ENCODE measurements around the gene ELL.
A peak's percentile ranks its signal among the peaks of the same experiment; 100 is the strongest.

ELL gene

DNA sequence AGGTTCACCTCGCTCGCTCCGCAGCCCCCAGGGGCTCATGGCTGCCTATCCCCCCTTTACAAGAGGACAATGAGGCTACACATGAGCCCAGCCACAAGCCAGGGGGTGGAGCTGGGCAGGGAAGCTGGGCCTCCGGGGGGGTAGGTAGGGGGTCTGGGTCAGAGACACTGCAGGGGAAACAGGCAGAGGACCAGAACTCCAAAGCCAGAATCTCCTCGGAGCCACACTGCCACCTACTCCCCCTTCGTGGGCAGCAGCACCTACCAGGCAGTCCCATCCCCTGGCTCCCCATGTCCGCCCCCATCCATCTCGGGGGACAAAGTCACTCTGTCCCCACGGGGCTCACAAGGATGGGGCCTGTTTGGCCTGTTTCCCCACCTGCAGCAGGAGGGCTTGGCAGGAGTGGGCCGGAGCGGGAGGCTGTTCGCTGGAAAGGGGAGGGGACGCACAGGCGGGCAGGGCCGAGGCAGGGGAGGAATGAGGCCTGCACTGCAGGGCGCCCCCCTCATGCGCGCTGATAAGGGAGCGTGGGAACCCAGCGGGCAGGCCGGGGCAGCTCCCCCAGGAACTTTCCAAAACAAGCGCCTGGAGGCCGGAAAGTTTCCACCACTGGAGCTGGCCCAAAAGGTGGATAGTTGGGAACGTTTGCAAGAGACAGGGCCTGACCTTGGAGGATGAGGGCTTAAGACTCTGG lies 83.4 kb downstream of the ELL start:
- DNase-seq (ENCODE audit: low read depth) = no peak

DNA sequence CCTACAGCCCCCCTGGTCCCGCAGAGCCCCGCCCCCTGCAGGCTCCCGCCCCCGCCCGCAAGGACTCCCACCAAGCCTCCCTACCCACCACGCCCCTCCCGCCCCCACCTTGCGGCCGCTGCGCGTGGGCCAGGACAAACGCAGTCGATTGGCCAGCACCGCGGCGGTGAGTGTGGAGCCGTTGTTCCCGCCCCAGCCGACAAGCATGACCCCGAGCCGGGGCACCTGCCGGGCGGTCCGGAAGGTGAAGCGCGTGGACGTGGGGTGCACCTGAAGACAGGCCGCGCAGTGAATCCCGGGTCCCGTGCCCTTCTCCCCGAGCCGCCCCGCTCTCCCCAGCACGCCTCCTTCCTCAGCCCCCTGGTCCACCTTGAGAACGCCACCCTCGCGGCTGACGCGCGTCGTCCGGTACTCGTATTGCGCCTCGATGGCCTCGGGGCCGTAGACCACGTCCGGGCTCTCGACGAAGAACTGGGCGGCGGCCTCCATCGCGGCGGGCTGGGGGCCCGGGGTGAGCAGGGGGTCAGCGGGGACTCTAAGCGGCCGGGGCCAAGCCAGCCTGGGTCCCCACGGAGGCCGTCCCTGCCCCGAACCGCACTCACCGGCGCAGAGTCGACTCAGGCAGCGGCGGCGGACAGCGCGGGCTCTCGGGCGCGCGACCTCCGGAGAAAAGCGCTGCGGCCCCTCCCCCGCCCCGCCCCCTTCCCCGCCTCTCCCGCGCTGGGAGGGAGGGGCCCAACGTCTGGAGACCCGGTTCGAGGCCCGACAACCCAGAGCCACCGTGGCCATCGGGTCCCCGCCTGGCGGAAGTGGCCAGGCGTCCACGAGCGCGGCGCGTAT lies 84.2 kb downstream of the ELL start, which contains the start of gene ISYNA1:
Gene ISYNA1 (minus strand): TSS at position 643 of the 840 bp plus-strand sequence. CDS start 154 bp downstream, at position 489.
- peak within 1 kb of the TSS; percentile 53 for H3K4me3 ChIP-seq (ENCODE audit: low read depth, low read length)
- TF ChIP-seq, protein P1, sequence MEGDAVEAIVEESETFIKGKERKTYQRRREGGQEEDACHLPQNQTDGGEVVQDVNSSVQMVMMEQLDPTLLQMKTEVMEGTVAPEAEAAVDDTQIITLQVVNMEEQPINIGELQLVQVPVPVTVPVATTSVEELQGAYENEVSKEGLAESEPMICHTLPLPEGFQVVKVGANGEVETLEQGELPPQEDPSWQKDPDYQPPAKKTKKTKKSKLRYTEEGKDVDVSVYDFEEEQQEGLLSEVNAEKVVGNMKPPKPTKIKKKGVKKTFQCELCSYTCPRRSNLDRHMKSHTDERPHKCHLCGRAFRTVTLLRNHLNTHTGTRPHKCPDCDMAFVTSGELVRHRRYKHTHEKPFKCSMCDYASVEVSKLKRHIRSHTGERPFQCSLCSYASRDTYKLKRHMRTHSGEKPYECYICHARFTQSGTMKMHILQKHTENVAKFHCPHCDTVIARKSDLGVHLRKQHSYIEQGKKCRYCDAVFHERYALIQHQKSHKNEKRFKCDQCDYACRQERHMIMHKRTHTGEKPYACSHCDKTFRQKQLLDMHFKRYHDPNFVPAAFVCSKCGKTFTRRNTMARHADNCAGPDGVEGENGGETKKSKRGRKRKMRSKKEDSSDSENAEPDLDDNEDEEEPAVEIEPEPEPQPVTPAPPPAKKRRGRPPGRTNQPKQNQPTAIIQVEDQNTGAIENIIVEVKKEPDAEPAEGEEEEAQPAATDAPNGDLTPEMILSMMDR (IDR thresholded peaks at IDR 0.05; ENCODE audit: low read depth, low read length, missing control alignments) = no peak
- no peak for DNase-seq (ENCODE audit: low read depth)

More for the DNA sequence above, 83.4 kb downstream of the ELL start:
- TF ChIP-seq, protein P1 (IDR thresholded peaks at IDR 0.05; ENCODE audit: low read depth, low read length, missing control alignments) = no peak
- no peak overlapping the region for H3K4me3 ChIP-seq (ENCODE audit: low read depth, low read length)

DNA sequence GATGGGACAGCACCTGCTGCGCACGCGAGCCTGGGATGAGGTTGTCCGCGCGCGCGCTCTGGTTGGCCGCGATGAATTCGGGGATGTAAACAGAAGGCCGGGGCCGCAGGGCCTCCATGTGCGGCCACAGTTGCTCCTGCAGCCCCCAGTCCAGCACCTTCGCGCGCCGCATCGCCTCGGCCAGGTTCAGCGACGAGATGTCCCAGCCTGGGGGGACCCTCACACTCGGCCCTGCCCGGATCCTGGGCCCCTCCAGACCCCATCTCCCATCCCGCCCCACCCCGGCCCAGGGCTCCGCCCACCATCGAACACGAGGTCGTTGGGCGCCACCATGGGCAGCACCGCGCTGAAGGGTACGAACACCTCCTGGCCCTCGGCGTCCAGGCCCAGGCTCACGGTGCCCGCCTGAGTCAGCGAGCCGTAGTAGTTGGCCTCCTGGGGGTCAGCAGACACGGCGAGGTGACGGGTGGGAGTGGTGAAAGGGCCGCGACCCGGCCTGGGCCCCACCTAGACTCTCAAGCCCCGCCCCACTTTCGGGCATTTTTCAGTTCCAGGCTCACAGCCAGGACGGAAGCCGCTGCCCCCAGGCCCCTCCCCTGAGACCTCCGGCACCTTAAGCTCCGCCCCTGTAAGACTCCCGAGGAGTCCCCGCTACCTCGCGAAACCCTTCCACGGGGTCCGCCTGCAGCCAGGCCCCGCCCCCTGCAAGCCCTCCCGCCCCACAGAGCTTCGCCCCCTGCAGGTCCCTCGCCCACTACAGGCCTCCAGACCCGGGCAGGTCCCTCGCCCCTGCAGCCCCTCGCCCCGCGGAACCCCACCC lies 85.0 kb downstream of the ELL start:
- DNase-seq (ENCODE audit: low read depth) = no peak
- TF ChIP-seq, protein P1 (IDR thresholded peaks at IDR 0.05; ENCODE audit: low read depth, low read length, missing control alignments) = no peak
- peak overlapping the region; percentile 46 for H3K4me3 ChIP-seq (ENCODE audit: low read depth, low read length)

DNA sequence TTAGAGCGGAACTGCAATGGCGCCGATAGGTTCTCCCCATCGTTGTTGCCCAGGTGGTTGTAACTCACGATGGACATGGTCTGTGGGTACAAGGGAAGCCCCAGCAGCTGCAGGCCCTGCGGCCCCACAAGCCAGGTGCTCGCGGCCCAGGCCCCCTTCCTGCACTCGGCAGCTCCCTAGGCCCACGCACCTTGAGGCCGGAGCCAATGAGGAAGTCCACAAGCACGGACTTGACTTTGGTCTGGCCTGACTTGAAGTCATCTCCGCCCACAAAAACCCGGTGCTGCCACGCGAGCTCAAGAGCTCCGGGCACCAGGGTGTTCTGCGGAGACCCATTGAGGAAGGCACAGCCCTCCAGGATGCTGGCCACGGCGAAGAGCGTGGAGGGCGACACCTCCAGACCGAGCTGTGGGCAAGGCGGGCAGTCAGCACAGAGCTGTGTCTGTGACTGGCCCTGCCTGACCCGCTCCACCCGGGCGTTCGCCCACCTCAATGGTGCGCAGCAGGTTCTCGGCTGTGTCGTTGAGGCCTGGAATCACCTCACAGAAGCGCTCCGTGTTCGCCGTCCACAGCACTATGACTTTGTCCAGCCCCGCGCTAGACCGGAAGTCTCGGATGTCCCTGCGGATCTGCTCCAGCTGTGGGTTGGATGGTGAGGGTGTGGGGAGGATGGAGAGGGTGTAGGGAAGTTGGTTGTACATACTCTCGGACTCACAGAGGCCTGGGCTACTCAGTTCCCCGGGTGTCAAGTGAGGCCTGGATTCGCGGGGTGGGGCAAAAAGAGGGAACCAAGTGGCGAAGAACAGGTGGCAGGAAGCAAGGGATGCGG lies 85.8 kb downstream of the ELL start:
- H3K4me3 ChIP-seq (ENCODE audit: low read depth, low read length) = no peak overlapping the region
- no peak for DNase-seq (ENCODE audit: low read depth)
- TF ChIP-seq, protein P1 (IDR thresholded peaks at IDR 0.05; ENCODE audit: low read depth, low read length, missing control alignments) = no peak

DNA sequence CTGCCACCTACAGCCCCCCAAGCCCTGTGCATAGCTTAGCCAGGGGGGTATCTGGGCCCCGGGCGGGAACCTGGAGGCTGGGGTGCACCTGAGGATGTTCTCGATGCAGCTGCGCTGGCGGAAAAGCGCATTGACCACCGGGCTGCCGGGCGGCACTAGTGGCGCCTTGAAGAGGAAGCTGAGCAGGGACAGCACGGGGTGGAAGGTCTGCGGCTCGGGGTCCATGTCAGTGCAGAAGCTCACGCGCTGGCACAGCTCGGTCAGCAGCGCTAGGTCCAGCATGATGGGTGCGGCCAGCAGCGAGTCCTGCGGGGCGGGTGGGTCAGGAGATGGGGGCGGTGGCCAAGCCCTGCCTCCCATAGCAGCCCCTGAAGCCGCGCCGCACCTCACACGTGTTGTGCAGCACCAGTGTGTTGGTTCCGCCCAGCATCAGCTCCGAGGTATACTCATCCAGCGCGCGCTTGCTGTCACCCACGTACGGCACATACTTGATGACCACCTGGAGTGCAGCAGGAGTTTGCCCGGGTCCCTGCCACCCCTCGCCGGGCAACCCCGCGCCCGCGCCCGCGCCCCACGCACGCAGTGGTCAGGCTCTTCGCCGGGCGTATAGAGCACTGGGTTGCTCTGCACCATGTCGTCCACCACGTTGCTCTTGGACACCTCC lies 86.6 kb downstream of the ELL start:
- DNase-seq (ENCODE audit: low read depth) = no peak
- H3K4me3 ChIP-seq (ENCODE audit: low read depth, low read length) = no peak overlapping the region
- TF ChIP-seq, protein P1 (IDR thresholded peaks at IDR 0.05; ENCODE audit: low read depth, low read length, missing control alignments) = no peak
